Kidney (tissue), 14 donors: ENCODE data around the gene ZNF354C. TPM values are rescaled to one million over a fixed set of nuclear protein-coding genes. Genes with fewer than 3 reads are reported as not detected.

Experiments
- DNase-seq, 5 donors: peaks; one replicate each; pipeline ENCODE4 v3.0.0-alpha.2; 2013 to 2020
- FAIRE-seq: peaks from 2 replicates; lab custom pipeline; 2012; peaks lifted over from hg19 to GRCh38; lab: Jason Lieb, UNC
- H3K27ac ChIP-seq, 2 donors: one replicate each; pipeline ENCODE4 v1.7.0; 2013; ENCODE audit warnings: low read depth in 2 of 2, low read length in 2 of 2, inconsistent platforms in 1 of 2
- H3K27me3 ChIP-seq: one replicate; pipeline ENCODE4 v1.7.1; 2013; ENCODE audit warnings: low read length, inconsistent platforms; ENCODE audit not compliant: control insufficient read depth, insufficient read depth
- H3K36me3 ChIP-seq, 3 donors: one replicate each; pipeline versions ENCODE4 v1.7.0 to v1.7.1; 2013; ENCODE audit warnings: low read length in 3 of 3, control low read depth in 1 of 3, inconsistent platforms in 1 of 3; ENCODE audit not compliant: insufficient read depth in 3 of 3, control insufficient read depth in 2 of 3
- H3K4me1 ChIP-seq, 3 donors: one replicate each; pipeline versions ENCODE4 v1.7.0 to v1.7.1; 2013; ENCODE audit warnings: low read length in 3 of 3, inconsistent platforms in 1 of 3, low read depth in 1 of 3; ENCODE audit not compliant: control insufficient read depth in 2 of 3, insufficient read depth in 2 of 3
- H3K4me3 ChIP-seq, 3 donors: one replicate each; pipeline versions ENCODE4 v1.7.0 to v1.8.1; 2013; ENCODE audit warnings: low read length in 3 of 3, control low read depth in 1 of 3, inconsistent platforms in 1 of 3
- H3K9ac ChIP-seq, 3 donors: one replicate each; pipeline versions ENCODE4 v1.7.0 to v1.7.1; 2013; ENCODE audit warnings: low read length in 3 of 3, control low read depth in 1 of 3, inconsistent platforms in 1 of 3
- H3K9me3 ChIP-seq, 3 donors: one replicate each; pipeline versions ENCODE4 v1.7.0 to v1.7.1; 2013; ENCODE audit warnings: low read length in 3 of 3, control low read depth in 1 of 3, inconsistent platforms in 1 of 3; ENCODE audit not compliant: control insufficient read depth in 2 of 3, insufficient read depth in 1 of 3
- intact Hi-C: fragments of 100-400 bp; cut with DNase I; formaldehyde crosslinking; loops from one replicate; pipeline ENCODE4 v1.11.1; 2022
- polyA plus RNA-seq: library from polyadenylated mRNA; stranded (reverse); fragments of 350-450 nt; fragmentation: Illumina TruSeq; extraction: RNeasy Lipid Tissue Mini Kit (QIAGEN cat#74804); gene quantifications from one replicate; pipeline ENCODE4 v1.2.3, GENCODE V29; 2014; ENCODE audit warnings: low read depth, low replicate concordance; ENCODE audit not compliant: insufficient read depth
- total RNA-seq: library from RNA; stranded (reverse); fragmentation: NEBNext Ultra II Directional; extraction: Animal tissue kit (Norgen Biotek cat#: 25700); gene quantifications from one replicate; pipeline ENCODE4 v1.2.1, GENCODE V29; 2021
- TF ChIP-seq, protein P1 (sequence below): IDR thresholded peaks from 3 replicates; pipeline ENCODE4 v1.5.1; 2012; ENCODE audit warnings: mild to moderate bottlenecking, moderate library complexity, borderline replicate concordance; ENCODE audit not compliant: insufficient read depth; ENCODE audit errors: extremely low read depth
- donor health status: control.
- donor health status: control.
- donor health status: control.
- donor health status: control.
- donor health status: control.
- donor health status: DM: yes; HTN: yes; CAD: no.
- donor health status: Normal renal cell carcinoma (clear cell type).

Gene ZNF354C
- total and polyA plus RNA-seq, 2 donors from 2014 or later: 1.3 to 6.9 TPM

GRCh38 chr5:179124853-179125788 lies 64.9 kb downstream of the ZNF354C start:
- FAIRE-seq: no peak
- TF ChIP-seq, protein P1, sequence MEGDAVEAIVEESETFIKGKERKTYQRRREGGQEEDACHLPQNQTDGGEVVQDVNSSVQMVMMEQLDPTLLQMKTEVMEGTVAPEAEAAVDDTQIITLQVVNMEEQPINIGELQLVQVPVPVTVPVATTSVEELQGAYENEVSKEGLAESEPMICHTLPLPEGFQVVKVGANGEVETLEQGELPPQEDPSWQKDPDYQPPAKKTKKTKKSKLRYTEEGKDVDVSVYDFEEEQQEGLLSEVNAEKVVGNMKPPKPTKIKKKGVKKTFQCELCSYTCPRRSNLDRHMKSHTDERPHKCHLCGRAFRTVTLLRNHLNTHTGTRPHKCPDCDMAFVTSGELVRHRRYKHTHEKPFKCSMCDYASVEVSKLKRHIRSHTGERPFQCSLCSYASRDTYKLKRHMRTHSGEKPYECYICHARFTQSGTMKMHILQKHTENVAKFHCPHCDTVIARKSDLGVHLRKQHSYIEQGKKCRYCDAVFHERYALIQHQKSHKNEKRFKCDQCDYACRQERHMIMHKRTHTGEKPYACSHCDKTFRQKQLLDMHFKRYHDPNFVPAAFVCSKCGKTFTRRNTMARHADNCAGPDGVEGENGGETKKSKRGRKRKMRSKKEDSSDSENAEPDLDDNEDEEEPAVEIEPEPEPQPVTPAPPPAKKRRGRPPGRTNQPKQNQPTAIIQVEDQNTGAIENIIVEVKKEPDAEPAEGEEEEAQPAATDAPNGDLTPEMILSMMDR: no peak
- Histone ChIP-seq H3K4me1 (no peaks in the 10 kb centered on the region), H3K36me3 (no peaks in the 10 kb centered on the region), H3K4me3 (no peak overlapping the region), H3K9me3 (no peaks in the 10 kb centered on the region), H3K27ac (no peak overlapping the region), H3K27me3 (no peaks in the 10 kb centered on the region), H3K9ac (no peak overlapping the region)
- peak in 2 of 5 donors; percentile 16 to 54 for DNase-seq
- intact Hi-C loops: no loop called here

DNA sequence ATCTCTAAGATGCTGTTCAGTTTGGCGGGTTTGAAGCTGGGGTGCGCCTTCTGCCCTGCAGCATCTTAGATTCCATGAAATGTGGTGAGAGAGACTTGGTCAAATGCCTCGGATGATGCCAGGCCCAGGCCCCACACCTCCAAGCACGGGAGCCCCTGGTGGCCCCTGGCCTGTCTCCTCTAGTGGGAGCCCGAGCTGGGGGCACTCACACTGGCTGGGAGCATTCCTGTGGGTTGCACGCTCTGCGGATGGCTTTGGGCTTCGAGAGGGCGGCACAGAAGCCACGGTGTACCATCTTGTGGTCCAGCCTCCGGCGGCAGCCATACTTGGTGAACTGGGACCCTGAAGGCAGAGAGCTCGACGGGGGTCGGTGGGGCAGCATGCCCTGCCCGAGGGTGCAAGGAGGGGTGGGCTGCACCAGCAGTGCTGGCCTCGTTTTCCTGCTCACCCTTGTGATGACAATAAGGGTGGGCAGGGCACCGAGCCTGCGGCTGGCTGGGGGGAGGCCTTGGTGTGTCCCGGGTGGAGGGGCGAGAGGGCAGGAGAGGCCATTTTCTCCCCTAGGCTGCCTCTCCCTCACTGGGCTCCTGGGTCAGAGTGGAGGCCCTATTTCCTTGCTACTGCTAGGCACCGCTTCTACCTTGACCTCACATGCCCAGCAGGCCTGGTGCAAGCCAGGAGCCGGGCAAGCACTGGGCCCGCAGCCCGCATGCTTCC lies 65.8 kb downstream of the ZNF354C start:
- intact Hi-C loops: no loop called here
- DNase-seq (peak in 1 of 5 donors; percentile 65), FAIRE-seq (no peak)
- H3K4me3 ChIP-seq: no peak overlapping the region
- no peak overlapping the region for H3K9ac ChIP-seq
- H3K9me3 ChIP-seq: no peaks in the 10 kb centered on the region
- H3K36me3 ChIP-seq: no peaks in the 10 kb centered on the region
- no peaks in the 10 kb centered on the region for H3K4me1 ChIP-seq
- TF ChIP-seq, protein P1: no peak
- H3K27ac ChIP-seq: no peak overlapping the region
- H3K27me3 ChIP-seq: no peaks in the 10 kb centered on the region

DNA sequence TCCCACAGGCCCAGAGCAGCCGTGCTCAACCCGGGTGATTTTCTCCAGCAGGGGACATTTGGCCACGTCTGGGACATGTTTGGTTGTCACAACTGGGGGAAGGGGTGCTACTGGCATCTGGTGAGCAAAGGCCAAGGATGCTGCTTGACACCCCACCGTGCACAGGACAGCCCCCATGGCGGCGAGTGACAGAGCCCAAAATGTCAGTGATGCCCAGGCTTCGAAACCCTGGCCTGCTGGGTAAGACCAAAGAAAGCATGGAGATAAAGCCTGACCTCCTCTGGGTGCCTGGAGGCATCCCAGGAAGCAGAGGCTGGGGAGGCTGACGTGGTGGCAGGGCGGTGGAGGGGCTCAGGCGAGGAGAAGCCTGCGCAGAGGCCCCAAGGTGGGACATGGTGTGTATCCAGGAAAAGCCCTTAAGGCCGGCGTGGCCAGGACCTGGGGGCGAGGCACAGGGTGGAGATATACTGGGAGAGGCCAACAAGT lies 66.4 kb downstream of the ZNF354C start:
- intact Hi-C loops: no loop called here
- TF ChIP-seq, protein P1: no peak
- peak in 1 of 5 donors; percentile 62 for DNase-seq

More for the DNA sequence above, 66.4 kb downstream of the ZNF354C start:
- FAIRE-seq: no peak
- H3K4me3 ChIP-seq: no peak overlapping the region
- no peaks in the 10 kb centered on the region for H3K9me3 ChIP-seq
- H3K36me3 ChIP-seq: no peaks in the 10 kb centered on the region
- H3K4me1 ChIP-seq: no peaks in the 10 kb centered on the region
- H3K27me3 ChIP-seq: no peaks in the 10 kb centered on the region
- H3K9ac ChIP-seq: no peak overlapping the region
- no peak overlapping the region for H3K27ac ChIP-seq
